GM21381 (cell line): ENCODE data around the gene PLPPR3.
A peak's percentile ranks its signal among the peaks of the same experiment; 100 is the strongest.

Source experiments
- ATAC-seq: cut with Tn5 transposase; IDR thresholded peaks from one replicate; pipeline ENCODE4 v1.9.1; 2021; ENCODE audit warnings: mild to moderate bottlenecking, moderate library complexity; ENCODE audit not compliant: unreplicated experiment

PLPPR3 gene

DNA sequence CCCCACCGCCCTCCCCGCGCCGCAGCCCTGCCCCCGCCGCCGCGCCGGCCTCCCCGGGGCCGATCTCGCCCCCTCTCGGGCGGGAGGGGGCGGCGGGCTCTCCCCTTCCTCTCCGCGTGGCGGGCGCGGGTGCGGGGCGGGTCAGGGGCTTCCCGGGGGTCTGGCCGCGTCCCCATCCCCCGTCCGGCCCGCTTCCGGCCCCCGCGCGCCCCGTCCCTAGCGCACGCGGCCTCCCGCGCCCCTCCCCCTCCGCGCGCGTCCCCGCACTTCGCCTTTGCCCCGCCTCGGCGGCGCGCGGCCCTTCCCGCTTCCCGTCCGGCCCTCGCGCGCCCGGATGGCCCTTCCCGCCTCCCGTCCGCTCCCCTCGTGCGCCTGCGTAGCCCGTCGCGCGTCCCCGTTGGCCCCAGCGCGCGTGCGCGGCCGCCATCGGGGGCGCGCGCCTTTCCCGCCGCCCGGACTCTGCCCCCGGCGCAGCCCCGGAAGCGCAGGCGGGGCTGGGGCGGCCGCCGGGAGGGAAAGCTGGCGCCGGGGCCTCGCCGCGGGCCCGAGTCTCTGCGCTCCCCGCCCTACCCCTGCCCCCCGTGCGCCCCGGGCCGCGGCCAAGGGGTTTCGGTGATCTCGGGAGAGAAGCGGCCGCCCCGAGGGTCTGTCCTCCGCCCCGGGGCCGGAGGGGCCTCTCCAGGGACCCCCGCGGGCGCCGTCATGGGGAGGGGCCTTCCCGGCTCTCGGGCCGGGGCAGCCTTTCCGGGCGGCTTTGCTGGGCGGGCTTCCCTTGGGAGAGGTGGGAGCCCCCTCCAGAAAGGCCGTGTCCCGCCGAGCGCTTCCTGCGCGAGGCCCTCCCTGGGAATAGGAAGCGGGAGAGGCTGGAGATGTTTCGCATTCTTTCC, 24.0 kb downstream of the PLPPR3 start:
- peak; percentile 40 for ATAC-seq

- peak; percentile 74 for ATAC-seq
These were observed 24.8 kb downstream of the PLPPR3 start, which contains the start of gene PTBP1 for GRCh38 chr19:796692-797527. TSS of gene PTBP1 (plus strand) at chr19:797452. CDS start at chr19:797498, 46 bp downstream.

- no peak for ATAC-seq
These were observed 25.8 kb downstream of the PLPPR3 start for GRCh38 chr19:795691-796581.

- no peak for ATAC-seq
These were observed 26.6 kb downstream of the PLPPR3 start for GRCh38 chr19:795073-795611.

GRCh38 chr19:793806-794205, 27.9 kb downstream of the PLPPR3 start:
- no peak for ATAC-seq

GRCh38 chr19:792306-792885, 29.4 kb downstream of the PLPPR3 start:
- ATAC-seq, result no peak

GRCh38 chr19:791567-792305, 30.0 kb downstream of the PLPPR3 start:
- ATAC-seq, result no peak

DNA sequence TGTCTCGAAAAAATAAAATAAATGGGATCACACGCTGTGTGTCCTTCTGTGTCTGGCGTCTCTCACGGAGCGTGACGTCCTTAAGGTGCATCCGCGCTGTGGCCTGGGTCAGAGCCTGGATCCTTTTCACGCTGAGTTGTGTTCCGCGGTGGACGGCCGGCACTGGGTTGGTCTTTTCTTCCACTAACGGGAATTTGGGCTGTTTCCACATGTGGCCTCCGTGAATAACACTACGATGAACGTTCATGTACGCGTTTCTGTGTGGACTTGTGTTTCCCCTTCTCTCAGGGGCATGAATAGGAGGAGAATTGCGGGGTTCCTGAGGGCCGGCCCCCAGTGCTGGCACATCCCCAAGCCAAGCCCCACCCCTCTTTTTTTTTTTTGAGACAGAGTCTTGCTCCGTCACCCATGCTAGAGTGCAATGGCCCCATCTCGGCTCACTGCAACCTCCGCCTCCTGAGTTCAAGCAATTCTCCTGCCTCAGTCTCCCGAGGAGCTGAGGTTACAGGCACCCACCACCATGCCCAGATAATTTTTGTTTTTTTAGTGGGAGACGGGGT, 30.7 kb downstream of the PLPPR3 start:
- no peak for ATAC-seq

GRCh38 chr19:789701-790060, 32.1 kb downstream of the PLPPR3 start:
- ATAC-seq, result no peak

DNA sequence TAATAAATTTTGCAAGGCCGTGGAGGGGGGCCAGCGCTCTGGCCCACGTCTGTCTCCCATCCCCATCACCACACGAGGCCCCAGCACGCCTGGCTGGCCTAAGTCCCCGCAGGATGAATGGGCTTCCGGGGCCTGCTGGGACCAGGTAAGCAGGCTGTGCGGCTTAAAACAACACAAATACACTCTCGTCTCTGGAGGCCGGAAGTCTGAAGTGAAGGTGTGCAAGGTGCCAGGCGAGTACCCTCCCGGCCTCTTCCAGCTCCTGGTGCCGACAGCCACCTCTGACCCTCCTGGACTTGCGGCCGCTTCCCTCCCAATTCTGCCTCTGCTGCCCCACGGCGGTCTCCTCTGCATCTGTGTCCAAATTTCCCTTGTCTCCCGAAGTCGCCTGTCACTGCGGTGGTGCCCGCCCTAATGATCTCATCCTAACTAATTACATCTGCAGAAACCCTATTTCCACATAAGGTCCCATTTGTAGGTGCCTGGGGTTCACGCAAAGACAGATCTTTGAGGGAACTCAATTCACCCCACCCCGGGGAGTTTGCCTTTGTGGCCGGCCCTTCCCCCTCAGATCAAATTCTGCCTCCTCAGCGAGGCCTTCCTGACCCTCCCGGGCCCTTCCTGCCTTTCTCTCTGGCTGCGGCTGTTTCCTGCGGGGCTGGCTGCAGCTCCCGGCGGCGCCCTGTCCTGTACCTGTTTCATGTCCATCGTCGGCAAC, 32.6 kb downstream of the PLPPR3 start:
- no peak for ATAC-seq

DNA sequence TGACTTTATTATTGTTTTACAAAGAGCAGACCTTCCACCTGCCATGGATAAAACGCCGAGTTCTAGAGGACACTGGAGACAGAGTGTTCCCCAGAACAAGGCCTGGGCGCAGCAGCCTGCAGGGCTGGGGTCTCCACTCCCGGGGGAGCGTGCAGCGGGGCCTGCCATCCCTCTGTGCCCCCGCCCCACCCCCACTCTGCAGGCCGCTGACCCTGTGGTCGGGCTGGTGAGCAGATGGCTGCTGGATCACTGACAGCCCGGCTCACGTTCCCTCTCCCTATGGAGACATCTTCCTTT, 33.1 kb downstream of the PLPPR3 start:
- ATAC-seq, result no peak

DNA sequence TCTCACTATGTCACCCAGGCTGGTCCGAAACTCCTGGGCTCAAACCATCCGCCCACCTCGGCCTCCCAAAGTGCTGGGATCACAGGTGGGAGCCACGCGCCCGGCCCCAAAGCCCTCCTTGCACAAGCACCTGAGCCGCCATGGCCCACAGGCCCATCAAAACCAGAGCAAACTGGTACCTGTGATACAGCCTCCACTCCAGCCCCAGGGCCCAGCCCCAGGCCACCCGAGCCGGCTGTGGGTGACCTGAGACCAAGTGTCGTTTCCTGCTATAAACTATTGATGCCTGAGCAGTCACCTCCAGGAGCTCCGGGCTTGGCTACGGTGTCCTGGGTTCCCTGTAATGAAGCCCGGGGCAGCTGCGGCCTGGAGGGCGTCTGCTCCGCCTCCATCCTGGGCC, 34.2 kb downstream of the PLPPR3 start:
- no peak for ATAC-seq

DNA sequence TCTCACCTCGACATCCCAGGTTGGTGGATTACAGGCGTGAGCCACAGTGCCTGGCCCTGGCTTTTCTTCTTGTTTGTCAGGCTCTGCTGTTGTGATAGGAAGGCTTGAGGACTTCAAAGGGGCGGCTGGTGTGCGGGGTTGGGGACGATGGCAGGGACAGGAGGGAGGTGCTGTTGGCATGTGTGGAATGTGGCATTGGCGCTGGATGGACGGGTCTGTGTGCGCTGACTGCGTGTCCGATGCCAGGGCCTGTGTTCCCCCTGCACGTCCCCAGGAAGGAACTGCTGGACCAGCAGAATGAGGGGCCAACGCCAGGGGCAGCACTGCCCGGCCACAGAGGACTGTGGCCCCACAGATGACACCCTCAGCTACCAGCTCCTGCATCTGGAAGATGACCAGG, 37.2 kb downstream of the PLPPR3 start:
- ATAC-seq, result no peak

DNA sequence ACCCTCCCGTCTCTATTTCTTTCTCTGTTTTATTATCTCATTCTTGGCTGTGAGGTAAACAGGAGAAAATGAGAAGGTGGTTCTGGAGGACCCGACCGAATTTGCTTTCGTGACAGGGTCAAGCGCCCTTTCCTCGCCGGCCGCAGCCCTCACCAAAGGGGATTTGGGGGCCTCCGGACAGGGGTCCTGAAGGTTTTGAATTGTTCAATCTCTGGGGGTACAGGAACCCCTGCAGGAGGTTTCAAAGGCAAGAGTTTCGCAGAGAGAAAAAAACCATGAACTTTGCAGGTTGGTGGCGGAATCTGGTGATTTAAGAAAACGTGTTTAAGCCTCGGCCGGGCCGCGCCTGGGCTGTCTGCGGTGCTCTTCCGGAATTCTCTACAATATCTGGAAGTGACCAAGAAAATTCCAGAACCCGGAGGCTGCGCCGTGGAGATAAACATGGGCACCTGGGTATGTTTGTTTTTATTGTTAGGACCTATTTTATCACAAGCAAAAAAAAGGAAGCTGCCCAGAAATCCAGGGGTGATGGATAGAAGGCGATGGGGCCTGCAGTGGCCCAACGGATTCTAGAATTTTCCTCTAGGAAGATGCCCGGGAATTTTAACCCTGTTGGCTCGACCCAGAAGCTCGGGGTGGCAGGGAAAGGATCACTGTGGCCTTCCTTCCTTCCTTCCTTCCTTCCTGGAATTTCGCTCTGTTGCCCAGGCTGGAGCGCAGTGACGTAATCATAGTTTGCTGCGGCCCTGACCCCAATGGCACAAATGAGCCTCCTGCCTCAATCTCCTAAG, 38.7 kb downstream of the PLPPR3 start:
- no peak for ATAC-seq

DNA sequence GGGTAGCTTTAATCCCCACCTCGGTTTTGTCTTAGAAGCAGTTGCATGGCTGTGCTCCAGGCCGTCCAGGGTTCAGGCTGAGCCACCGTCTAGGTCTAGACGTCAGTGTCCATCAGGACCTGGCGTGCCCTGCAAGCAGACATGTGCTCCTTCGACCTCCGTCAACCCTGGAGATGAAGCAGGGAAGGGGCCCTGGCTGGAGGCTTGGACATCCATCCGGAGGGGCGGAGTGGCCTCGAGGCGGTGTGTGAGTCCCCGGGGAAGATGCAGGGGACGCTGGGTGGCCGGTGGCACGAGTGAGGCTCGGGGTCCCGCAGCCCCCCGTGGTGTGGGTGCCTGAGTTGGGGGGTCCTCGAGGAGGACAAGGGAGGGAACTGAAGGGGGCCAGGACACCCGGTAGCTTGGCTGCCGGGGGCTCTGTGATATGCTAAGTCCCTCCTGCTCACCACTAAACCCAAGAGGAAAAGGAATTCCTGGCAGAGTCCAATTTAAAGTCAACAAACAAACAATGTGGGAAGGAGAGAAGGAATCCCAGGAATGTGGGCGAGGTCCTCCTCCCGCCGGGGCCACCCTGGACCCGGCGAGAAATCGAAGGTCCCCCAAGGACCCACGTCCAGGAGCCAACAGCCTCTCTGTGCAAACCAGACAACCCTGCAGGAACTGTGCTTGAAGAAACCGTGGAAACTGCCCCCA, 39.4 kb downstream of the PLPPR3 start:
- no peak for ATAC-seq

DNA sequence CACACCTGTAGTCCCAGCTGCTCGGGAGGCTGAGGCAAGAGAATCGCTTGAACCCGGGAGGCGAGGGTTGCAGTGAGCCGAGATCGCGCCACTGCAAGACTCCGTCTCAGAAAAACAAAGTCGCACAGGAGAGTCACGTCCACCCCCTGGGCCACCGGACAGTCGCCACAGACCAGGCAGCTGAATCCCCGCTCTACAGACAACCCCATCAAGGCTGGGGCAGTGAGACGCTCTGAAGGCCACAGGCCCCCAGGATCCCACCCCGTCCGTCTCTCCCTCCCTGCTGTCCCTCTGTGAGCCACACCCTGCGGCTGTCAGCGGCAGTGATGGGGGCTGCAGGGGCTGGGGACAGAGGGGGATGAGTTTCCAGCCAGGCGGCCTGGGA, 40.0 kb downstream of the PLPPR3 start:
- ATAC-seq, result no peak

- no peak for ATAC-seq
These were observed 40.8 kb downstream of the PLPPR3 start for GRCh38 chr19:780935-781334.
